GM19351 (cell line): ENCODE data around the gene NRAP.
"Not testable (repeated sequence)": the region's sequence is repeated elsewhere in the genome, so short reads cannot be mapped to it uniquely, and the experiment has no call there.

Source experiments
- ATAC-seq: cut with Tn5 transposase; IDR thresholded peaks from one replicate; pipeline ENCODE4 v1.9.1; 2021; ENCODE audit warnings: mild to moderate bottlenecking, moderate library complexity; ENCODE audit not compliant: unreplicated experiment

NRAP gene

DNA sequence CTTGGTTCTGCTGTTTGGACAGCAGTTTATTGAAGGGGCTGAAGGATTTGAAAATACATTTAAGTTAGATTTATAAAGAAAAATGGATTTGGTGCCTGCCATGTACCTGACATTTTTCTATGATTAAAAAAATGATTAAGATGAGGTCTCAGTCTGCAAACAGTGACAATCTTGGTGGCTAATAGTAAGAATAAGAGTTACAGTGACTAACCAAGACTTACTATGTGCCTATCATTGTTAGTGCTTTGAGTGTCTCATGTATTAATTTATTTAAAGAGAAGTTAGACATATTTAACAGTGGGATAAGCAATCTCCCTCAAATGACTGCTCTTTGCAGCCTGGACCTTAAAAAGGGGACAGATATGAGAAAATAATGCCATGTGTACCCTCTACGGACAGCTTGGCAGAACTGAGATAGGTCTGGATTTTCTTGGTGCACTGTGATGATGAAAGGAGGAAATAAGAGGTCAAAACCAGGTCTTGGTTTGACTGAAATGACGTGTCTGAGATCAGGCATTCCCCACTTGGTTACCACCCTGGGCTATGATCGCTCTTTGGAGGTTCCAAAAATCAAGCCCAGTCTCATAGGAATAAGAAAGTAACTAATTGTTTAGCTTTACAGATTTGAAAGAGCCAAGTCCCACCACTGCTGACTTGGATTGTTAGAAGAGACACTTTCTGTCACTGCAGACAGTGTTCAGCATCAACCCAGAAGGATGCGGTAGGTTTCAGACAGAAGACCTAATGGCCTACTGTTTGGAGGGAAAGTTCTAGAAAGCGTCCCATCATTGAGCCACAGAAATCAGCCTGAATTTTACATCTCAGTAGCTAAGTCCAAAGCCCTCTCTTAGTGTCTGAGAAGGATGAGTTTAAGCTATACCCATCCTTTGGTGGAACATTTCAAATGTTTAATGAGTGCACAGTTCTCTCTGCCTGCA, 18.0 kb upstream of the NRAP start:
- ATAC-seq, result peak; percentile 61

DNA sequence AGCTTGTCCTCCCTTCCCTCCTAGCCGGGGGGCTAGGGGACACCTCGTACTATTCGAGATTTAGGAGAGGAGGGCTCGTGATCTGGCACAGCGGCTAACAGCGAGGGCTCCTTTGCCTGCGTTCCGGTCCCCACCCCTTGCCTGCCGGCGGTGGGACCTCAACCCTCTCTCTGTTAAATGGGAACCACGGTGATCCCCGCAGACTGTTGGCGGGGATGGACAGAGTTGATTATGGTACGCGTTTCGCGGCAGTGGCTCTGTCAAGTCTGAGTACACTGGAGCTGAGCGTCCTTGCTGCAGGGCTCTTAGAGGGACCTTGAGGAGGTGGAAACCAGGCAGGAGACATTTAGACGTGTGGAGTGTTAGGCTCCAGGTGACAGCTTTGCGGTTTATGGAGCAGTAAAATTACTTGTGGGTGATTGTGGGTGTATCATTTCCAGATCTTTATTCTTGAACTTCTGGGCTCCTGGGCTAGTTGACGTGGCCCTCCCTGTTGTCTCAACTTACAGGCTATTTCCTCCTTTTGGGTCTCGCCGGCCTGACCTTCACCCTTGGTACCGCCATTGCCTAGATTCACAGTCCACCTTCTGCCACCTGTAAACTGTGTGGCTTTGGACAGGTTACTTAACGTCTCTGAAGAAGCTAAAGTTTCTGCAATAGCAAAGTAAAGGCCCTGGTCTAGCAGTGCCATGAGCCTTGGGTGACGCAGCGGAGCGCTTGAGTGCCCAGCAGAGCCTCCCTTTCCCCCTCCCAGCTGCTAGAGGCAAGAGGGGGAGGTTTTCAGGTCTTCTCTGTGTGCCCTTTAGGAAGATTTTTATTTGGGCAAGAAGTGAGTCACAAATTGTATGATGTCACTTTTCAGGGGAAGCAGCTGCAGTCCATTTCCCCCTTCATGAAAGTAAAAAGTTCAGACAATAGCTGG, 16.6 kb upstream of the NRAP start:
- peak; percentile 14 for ATAC-seq

DNA sequence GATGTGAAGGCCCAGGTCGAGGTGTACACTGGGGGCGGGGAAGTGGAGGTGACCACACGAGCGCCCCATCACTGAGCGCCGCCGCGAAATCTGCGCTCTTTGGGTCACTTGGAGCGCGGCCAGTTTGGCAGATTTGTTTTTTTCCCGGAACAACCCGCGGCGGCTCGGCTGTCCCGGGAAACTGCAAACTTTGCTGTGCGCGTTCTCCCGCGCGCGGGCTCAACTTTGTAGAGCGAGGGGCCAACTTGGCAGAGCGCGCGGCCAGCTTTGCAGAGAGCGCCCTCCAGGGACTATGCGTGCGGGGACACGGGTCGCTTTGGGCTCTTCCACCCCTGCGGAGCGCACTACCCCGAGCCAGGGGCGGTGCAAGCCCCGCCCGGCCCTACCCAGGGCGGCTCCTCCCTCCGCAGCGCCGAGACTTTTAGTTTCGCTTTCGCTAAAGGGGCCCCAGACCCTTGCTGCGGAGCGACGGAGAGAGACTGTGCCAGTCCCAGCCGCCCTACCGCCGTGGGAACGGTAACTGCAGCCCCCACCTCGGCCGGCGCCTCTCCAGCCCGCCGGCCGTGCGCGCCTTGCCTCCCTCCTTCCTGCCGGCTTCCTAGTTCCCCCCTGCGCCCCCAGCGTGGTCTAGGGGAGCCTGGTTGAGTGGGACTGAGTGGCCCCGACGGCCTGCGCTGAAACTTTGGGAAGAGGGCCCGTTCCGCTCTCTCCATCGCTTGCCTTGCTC, 15.8 kb upstream of the NRAP start, which contains the start of gene CASP7:
Gene CASP7 (plus strand): TSS at position 450 of the 727 bp plus-strand sequence. CDS start 17,582 bp downstream, outside the sequence.
- ATAC-seq, result peak; percentile 62

DNA sequence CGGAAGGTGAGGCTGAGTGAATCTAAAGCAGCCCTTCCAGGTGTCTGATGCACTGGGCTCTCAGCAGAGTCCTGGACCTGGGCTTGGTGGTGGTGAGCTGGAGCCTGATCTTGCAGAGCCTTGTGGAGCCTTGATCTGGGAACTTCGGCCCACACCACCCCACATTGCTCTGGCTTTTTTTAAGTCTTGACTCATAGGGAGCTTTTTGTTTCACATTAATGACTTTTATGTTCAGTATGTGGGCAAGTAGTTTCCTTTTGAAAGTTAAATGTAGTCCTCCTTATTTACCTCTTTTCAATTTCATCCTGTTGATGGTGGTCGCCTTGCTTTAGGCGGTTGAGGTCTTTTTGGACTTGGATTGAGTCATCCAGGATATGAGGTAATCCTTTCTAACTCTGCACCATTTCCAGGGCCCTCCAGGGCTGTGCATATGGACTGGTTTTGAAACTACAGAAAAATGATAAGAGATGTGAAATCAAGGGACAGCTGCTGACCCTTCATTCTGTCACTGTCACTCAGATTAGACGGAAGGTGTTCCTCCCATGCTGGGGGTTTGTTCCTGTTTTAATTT, 2.9 kb upstream of the NRAP start:
- peak; percentile 87 for ATAC-seq

DNA sequence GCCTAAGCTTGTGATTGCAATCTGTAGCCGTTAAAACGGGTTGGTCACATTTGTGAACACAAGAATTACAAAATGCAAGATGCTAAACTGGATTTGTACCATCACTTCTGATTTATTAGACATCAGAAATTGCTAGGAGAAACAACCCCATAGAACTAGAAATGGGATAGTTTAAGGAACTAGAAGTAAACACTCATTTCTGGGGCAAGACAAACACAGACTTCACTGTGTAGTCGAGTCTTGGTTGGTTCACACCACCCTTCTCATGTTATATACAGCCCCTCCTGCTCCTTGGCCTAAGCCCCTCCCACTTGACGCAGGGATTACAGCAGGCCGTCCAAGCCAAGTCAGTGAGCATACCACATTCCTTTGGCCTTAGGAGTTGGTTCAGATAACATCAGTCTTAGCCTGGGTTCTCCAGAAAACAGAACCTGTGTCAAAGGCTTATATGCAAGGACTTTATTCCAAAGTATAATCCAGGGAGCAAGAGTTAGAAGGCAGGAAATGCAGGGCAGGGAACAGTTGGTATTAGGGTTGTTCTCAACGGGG, 2.0 kb upstream of the NRAP start:
- no peak for ATAC-seq

DNA sequence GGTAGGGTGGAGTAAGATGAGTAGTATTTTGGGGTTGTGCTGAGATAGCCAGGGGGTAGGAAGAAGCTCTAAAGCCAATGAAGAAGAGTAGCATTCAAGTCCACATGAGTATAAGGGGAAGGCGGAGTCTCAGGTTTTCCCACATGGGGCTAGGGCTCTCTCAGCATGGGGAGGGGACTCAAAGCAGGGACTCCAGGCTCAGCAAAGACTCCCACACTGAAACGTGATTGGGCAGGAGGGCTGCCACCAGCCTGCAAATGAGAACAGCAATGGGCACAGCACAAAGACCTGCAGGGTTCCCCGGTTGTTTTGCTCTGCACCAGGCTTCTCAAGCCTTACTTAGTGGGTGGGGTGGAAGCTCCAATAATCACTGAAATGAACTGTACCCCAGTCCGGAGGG, 1.5 kb upstream of the NRAP start:
- ATAC-seq, result no peak

DNA sequence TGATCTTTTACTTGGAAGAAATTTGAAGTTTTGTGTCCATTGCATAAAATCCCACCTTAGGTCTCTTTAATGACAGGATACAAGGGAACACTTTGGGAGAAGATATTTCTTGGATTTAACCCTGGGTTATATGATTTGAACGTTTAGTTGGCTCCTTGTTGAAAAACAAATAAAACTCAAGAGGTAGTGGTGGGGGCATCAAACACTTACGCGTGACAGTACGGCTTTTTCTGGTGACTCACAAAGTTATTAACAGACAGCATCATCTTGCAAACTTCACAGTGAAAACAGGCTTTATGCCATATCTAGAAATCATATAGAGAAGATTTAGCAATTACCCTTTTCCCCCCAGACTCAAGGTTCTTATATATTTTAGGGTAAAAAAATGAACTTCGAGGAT, 699 bp downstream of the NRAP start:
- no peak for ATAC-seq

DNA sequence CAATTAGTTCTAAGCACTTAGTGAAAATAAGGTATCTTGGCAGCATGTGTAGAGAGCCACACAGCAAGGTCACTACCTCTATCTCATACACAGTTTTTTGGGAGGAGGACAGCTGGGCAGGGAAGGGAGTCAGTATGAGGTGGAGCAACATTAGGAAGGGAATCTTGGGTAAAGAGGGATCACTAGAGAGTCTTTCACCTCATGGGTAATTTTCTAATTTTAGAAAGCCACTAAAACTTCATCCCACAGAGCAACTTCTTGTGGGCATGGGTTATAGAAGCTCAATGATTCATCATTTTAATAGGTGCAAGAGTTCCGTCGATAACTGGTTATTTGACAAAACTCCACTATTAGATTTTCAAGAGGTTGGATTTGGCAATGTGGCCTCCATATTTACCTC, 2.5 kb downstream of the NRAP start:
- no peak for ATAC-seq

DNA sequence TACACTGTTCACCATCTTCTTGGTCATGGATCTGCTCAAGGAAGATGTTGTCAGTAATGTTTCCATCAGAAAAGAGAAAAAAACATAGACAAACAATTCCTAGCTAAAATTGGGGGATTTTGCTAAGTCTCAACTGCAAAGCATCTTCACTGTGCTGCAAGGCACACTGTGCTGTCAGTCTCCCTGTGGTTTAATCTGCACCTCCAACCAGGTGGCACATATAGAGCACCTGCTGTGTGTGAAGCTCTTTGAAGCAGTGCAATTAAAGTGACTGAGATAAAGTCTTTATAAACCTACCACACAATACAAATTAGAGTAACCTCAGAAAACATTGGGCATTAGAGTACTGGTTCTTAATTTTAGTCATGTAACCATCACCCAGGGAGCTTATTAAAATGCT, 6.3 kb downstream of the NRAP start:
- ATAC-seq, result no peak

DNA sequence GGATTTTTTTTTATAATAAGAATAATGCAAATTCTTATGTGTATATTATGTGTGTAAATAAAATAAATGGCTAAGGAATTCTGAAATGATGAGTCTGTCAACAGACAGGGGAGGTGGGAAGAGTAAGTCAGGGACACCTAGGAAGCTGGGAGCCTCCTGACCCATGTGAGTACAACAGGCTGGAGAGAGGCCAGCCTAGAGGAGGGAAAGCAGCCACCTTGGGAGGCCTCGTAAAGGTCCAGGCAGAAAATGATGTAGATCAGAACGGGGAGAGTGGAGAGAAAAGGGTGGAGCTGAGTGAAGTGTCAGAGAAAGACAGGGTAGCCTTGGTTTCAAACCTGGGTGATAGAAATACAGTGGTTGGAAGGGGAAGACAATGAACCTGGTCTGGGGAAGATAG, 6.9 kb downstream of the NRAP start:
- ATAC-seq, result no peak

DNA sequence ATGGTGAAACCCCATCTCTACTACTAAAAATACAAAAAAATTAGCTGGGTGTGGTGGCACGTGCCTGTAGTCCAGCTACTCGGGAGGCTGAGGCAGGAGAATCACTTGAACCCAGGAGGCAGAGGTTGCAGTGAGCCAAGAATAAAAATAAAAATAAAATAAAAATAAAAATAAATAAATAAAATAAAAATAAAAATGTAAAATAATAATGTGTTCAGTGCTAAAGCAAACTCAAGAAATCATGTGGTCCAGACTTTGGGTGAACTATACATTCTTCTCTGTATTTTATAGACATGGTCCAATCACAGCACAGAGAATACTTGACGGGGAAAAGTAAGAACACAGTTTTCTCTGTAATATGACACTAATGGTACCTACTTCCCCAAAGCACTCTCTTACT, 11.4 kb downstream of the NRAP start:
- ATAC-seq, result not testable (repeated sequence)

DNA sequence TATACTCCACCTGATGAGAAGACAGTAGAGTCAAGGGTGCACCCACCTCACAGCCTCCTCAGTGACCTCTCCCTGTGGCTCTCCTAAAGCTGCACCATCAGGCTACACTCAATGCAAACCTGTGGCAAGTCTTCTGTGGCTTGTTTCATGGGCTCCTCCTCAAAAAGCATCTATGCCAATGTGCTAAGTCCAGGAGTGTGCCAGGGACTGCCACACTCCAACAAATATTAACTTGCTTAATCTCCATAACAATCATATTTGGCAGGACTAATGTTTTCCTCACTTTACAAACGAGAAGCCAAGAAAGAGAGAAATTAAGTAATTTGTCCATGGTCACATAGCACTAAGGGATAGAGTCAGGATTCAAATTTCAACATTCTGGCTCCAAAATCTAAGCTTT, 11.9 kb downstream of the NRAP start:
- no peak for ATAC-seq

DNA sequence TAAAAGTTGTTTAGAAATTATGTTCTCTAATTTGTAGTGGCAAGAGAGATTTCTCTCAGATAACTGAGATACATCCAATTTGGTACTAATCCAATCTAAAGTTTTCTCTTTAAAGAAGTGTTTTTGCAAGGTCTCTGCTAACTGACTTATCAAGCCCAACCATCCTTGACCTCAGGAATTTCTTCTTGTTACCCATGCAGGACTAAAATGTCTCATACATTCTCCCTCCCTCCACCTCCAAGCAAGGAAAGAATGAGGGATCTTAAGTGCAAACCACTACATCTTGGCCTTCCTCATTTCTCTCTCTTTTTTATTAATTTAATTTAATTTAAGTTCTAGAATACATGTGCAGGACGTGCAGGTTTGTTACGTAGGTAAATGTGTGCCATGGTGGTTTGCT, 12.8 kb downstream of the NRAP start:
- ATAC-seq, result no peak

DNA sequence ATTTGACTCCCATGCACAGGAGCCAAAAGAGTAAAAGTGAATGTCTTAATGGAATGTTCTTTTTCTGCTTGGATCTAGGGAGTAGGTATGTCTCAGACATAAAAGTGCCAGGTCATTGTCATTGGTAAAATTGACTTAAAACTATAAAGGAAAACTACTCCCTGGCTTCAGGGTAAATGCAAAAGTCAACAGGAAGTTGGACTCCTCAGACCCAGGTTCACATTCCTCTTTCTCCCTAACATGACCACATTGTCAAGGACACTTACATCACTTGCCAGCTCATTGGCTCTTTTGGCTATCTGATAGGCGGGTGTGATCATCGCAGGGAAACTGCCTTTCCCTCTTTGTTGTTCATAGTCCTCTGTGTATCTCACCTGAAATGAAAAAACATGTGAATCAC, 13.7 kb downstream of the NRAP start:
- ATAC-seq, result no peak

DNA sequence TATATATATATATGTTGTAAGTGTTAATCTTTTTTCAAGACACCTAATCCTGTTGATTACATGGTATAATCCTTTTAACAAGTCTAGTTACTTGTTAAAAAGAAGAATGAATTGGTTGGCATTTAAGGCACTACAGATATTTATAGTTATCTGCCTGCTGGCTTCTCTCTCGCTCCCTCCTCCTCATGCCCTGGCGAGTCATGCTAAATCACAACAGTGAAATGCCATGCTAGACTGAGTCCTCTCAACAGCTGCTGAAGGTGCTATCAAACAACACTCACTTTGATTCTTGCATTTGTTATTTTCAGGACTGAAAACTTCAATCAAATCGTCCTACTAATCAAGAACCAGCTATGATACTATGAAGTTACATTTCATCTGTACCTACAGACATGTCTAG, 15.4 kb downstream of the NRAP start:
- ATAC-seq, result no peak

DNA sequence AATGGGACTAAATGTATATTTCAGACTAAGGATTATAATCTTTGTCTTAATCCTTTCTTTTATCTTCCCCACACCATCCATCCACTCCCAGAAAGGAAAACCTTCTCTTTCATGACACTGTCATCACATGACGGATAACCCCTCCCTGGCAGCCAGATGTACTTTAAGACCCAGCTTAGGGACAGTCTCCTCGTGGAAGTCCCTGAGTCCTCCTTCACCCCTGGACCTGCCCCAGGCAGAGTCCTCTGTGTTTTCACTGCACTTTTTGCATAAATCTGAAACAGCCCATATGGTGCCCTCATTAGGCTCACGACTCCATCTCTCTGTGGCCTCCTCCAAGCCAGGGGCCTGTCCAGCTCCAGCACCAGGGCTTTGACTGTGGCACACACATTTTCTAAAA, 16.0 kb downstream of the NRAP start:
- ATAC-seq, result no peak

DNA sequence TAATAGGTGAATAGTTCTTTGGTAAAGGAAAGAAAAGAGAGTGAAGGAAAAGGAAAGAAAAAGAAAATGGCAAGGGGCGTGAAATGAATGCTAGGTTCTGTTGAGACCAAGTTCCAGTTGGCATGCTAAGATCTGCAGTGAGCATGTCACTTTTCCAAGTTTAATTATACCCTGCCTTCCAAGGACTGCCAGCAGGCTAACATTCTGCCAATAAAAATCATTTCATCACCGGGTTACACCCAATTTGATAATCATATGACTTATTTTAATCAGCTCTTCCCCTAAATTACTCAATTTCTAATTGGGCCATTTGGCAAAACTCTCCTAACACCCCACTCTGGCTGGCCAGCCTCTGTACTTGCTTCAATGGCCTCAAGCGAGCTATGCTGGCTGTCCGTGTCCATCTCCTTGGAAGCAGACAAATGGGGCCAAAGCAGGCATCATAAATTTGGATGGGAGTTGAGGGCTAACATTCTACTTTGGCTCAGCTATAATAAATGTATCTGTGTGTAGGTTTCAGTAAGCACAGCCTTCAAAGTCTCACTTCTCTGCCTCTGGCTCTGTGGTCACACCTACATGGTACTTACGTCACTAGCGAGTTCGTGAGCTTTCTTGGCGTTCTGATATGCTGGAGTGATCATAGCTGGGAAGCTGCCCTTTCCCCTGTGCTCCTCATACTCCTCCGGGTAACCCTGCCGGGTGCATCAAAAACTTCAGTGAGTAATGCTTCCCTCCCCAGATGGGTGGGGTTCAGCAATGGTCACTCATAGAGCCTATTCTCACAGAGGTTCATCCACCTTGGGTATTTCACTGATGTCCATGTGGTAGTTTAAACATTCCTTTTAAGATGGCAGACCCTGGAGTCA, 17.3 kb downstream of the NRAP start:
- ATAC-seq, result no peak

DNA sequence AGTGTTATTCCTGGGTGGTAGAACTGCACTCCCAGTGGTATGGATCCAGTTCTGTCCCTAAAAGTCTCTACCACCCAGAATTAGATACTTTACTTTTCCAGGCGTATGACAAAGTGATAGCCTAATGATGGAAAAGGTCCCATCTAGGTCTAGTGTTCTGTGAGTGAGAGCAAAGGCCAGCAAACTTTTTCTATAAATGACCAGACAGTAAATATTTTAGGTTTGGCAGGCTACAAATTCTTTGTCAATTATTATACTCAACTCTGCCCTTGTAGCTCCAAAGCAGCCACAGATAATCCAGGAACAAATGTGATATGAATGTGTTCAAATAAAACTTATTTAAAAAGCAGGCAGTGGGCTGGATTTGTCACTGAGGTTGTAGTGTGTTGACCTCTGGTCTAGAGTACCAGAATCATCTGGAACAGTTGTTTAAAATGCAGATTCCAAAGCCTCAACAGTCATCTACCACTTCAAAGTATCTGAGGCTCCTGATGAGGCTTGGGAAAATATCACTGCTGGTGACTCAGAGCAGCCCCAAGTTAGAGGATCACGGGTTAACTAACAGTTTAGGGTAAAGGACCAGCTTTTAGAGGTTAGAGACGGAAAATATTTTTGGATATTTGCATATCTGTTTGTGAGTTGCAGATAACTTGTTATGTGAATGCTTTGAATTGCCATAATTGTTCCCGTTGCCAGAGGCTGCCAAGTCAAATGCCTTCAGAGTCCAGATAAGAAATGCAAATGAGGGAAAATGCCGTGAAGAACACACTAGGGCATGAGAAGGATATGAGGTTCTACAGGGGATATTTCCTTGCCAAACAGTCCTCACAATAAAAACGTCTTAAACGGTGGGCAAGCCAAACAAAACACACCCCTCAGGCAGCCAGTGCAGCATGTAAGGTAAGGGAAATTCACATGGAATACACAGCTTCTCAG, 19.4 kb downstream of the NRAP start:
- ATAC-seq, result no peak
